Right renal cortex interstitium (tissue), 3 donors: ENCODE measurements around the gene DISP3. TPM values are rescaled to one million over a fixed set of nuclear protein-coding genes. Genes with fewer than 3 reads are reported as not detected.
"Not testable (repeated sequence)": the region's sequence is repeated elsewhere in the genome, so short reads cannot be mapped to it uniquely, and the experiment has no call there.

Experiments used
- DNase-seq, 3 donors: peaks; one replicate each; pipeline ENCODE4 v3.0.0-alpha.2; 2013; ENCODE audit warnings: low read depth in 3 of 3, low spot score in 2 of 3
- polyA plus RNA-seq, 3 donors: library from polyadenylated mRNA; unstranded; fragments of 120-200 nt; gene quantifications; one replicate each; pipeline ENCODE4 v1.2.1, GENCODE V29; 2013; ENCODE audit not compliant: insufficient read length in 3 of 3

Gene DISP3
- polyA plus RNA-seq, 3 donors, result 0.82 to 1.3 (median 0.87) TPM

- no peak for DNase-seq
These were observed 93.1 kb downstream of the DISP3 start for GRCh38 chr1:11571906-11572616.

- DNase-seq, result no peak
These were observed 94.2 kb downstream of the DISP3 start for GRCh38 chr1:11573116-11573692.

GRCh38 chr1:11575553-11575952, 96.6 kb downstream of the DISP3 start:
- no peak for DNase-seq

GRCh38 chr1:11576109-11576875, 97.3 kb downstream of the DISP3 start:
- no peak for DNase-seq

- DNase-seq, result no peak
These were observed 99.0 kb downstream of the DISP3 start for GRCh38 chr1:11578004-11578403.

- DNase-seq, result no peak
These were observed 100.6 kb downstream of the DISP3 start for GRCh38 chr1:11579506-11579905.

- not testable (repeated sequence) for DNase-seq
These were observed 101.1 kb downstream of the DISP3 start for GRCh38 chr1:11580049-11580448.

GRCh38 chr1:11581445-11581991, 102.6 kb downstream of the DISP3 start:
- no peak for DNase-seq

GRCh38 chr1:11585389-11585788, 106.4 kb downstream of the DISP3 start:
- DNase-seq, result no peak

Other genes with a start within 250 kb of the DISP3 start
- 10 to 100 TPM; 39.8 to 41.6 (median 40.9) TPM for gene MTOR, start 216.6 kb upstream of the DISP3 start, polyA plus RNA-seq
- gene UBIAD1, start 206.0 kb upstream of the DISP3 start, polyA plus RNA-seq, result 10 to 100 TPM; 16.1 to 17.7 (median 16.1) TPM
- 1 to 10 TPM; 1.0 to 1.2 (median 1.1) TPM for gene FBXO2, start 175.3 kb downstream of the DISP3 start, polyA plus RNA-seq
- gene FBXO44, start 175.7 kb downstream of the DISP3 start, polyA plus RNA-seq, result 10 to 100 TPM; 11.0 to 14.2 (median 11.8) TPM
- gene FBXO6, start 185.0 kb downstream of the DISP3 start, polyA plus RNA-seq, result 1 to 10 TPM; 3.6 to 4.8 (median 4.2) TPM
- 10 to 100 TPM; 41.9 to 45.9 (median 44.7) TPM for gene MAD2L2, start 202.0 kb downstream of the DISP3 start, polyA plus RNA-seq
- 1 to 10 TPM in 1 of 3 donors, under 1 TPM in 2; 0.80 to 1.3 (median 0.89) TPM for gene DRAXIN, start 212.6 kb downstream of the DISP3 start, polyA plus RNA-seq